ENCODE results near the gene SETD3. TPM values are rescaled to one million over a fixed set of nuclear protein-coding genes. Genes with fewer than 3 reads are reported as not detected.

The SETD3 gene
- total and polyA plus RNA-seq, 2 of the 8 experiments (the other 6 are each of a cell fraction or from before 2014, with no cell fraction given), result 24.0 to 64.0 TPM

DNA sequence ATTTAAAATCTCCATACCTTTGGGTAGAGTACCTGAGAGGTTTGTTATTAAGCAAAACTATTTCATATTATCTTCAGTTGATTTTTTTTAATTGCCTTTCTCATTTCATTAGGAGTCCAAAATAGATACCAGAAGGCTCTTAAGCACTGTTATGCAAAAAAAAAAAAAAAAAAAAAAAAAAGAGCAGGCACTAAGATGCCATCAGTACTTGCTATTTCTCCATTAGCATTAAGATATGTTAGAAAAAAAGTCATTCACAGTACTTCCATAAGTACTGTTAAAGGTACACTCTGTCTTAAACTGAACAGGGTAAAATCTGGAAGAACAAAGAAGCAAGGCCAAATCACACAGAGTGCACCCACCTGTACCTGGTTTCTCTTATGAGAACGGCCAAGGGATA, 57.2 kb downstream of the SETD3 start:
- Histone ChIP-seq H3K4me3 (ENCODE audit: extremely low read depth in 1 of 4, insufficient read depth in 2 of 4, low read depth in 3 of 4, low read length in 4 of 4) (no peak overlapping the region), H3K56ac (replicated peaks; ENCODE audit: insufficient read length, low read depth, low read length) (no peak overlapping the region), H2BK5ac (ENCODE audit: low read depth, low read length) (no peak overlapping the region), H2BK120ac (replicated peaks; ENCODE audit: low read depth, low read length) (no peak overlapping the region), H3K18ac (ENCODE audit: extremely low read depth, low read length) (no peak overlapping the region), H4K91ac (replicated peaks; ENCODE audit: insufficient read length, low read length) (no peak overlapping the region), H3K23ac (ENCODE audit: insufficient read length) (no peak overlapping the region), H2BK12ac (ENCODE audit: low read depth, low read length) (no peak overlapping the region), H4K20me1 (replicated peaks in 1 of 2; ENCODE audit: control insufficient read depth in 1 of 2, insufficient read depth in 2 of 2, low read length in 2 of 2) (peaks cover 0 to 1% of the 10 kb centered on the region in 2 experiments), H2AK5ac (ENCODE audit: low read depth, low read length) (no peak overlapping the region), H2BK20ac (ENCODE audit: low read length) (no peak overlapping the region), H3K9ac (replicated peaks in 1 of 4; ENCODE audit: extremely low read depth in 1 of 4, low read depth in 3 of 4, low read length in 3 of 4) (no peak overlapping the region), H4K8ac (ENCODE audit: extremely low read depth, insufficient read depth, low read length) (no peak overlapping the region), H3K4me1 (replicated peaks in 1 of 4; ENCODE audit: control insufficient read depth in 3 of 4, insufficient read depth in 4 of 4, low read length in 3 of 4) (peaks cover 2 to 14% (median 10%) of the 10 kb centered on the region in 4 experiments; a peak in 6 of 7 replicates), H3K27ac (ENCODE audit: low read depth, low read length) (no peak overlapping the region), H3K4ac (replicated peaks; ENCODE audit: insufficient read length, low read depth, low read length) (no peak overlapping the region), H3K23me2 (ENCODE audit: low read depth, low read length) (no peaks in the 10 kb centered on the region), H4K5ac (ENCODE audit: insufficient read length, low read depth, low read length) (no peak overlapping the region), H3K79me1 (ENCODE audit: low read depth, low read length) (peaks cover 3% of the 10 kb centered on the region; the same call in 1 of the 2 replicates), H3K36me3 (ENCODE audit: control insufficient read depth in 2 of 4, insufficient read depth in 4 of 4, low read length in 3 of 4) (peaks cover 0 to 2% (median 0%) of the 10 kb centered on the region in 4 experiments; a peak in 1 of 8 replicates), H3K79me2 (ENCODE audit: control insufficient read depth in 1 of 2, insufficient read depth in 2 of 2, low read length in 2 of 2) (peaks cover 0 to 15% of the 10 kb centered on the region in 2 experiments; a peak in 1 of 4 replicates), H3K14ac (ENCODE audit: insufficient read length) (no peak overlapping the region), H3K9me3 (ENCODE audit: insufficient read depth in 2 of 2, low read depth in 1 of 2, low read length in 1 of 2) (no peaks in the 10 kb centered on the region), H2BK15ac (ENCODE audit: low read length) (no peak overlapping the region), H3K4me2 (ENCODE audit: insufficient read depth in 1 of 2, low read depth in 2 of 2, low read length in 2 of 2) (no peak overlapping the region), H3K27me3 (replicated peaks in 1 of 4; ENCODE audit: control insufficient read depth in 3 of 4, extremely low read depth in 1 of 4, insufficient read depth in 3 of 4, low read length in 3 of 4) (no peaks in the 10 kb centered on the region), H2AFZ (ENCODE audit: low read length) (no peak overlapping the region)
- DNase-seq (ENCODE audit: low read depth in 1 of 2, low spot score in 2 of 2), result no peak
- POLR2A ChIA-PET (ENCODE audit: partially characterized antibody), result no interaction called here
- WGBS, 2 experiments (ENCODE audit: extremely low coverage in 1 of 2, insufficient coverage in 1 of 2, insufficient read length in 1 of 2, insufficient replicate concordance in 2 of 2, low coverage in 1 of 2, low lambda C conversion rate in 2 of 2, missing lambda C conversion rate in 1 of 2), result 72% methylated on average over 1 of the region's 1 CpG; no CpG with 5 or more reads in 1 of the 2 experiments
- TF ChIP-seq RFX5 (IDR thresholded peaks at IDR 0.05; ENCODE audit: borderline replicate concordance, low read depth, low read length) (no peak), CHD2 (IDR thresholded peaks at IDR 0.05; ENCODE audit: low read length) (no peak), RBBP5 (IDR thresholded peaks at IDR 0.05; ENCODE audit: borderline replicate concordance, low read depth, low read length) (no peak), POU5F1 (IDR thresholded peaks at IDR 0.05; ENCODE audit: low read depth, low read length) (no peak), POLR2A (IDR thresholded peaks at IDR 0.05; ENCODE audit: control extremely low read depth in 1 of 2, low read depth in 2 of 2, low read length in 2 of 2) (no peak), HDAC6 (IDR thresholded peaks at IDR 0.05; ENCODE audit: low read depth, low read length) (no peak), JUND (IDR thresholded peaks at IDR 0.05; ENCODE audit: low read length) (no peak), SP4 (IDR thresholded peaks at IDR 0.05; ENCODE audit: low read length) (no peak), BCL11A (IDR thresholded peaks at IDR 0.05; ENCODE audit: low read depth in 2 of 2, low read length in 2 of 2) (no peak), EZH2 (IDR thresholded peaks at IDR 0.05; ENCODE audit: low read depth, low read length, severe bottlenecking) (no peak), SAP30 (IDR thresholded peaks at IDR 0.05; ENCODE audit: insufficient read depth, insufficient replicate concordance, low read length) (no peak), CREB1 (IDR thresholded peaks at IDR 0.05) (no peak), TEAD4 (IDR thresholded peaks at IDR 0.05; ENCODE audit: low read depth, low read length) (no peak), KDM1A (IDR thresholded peaks at IDR 0.05; ENCODE audit: borderline replicate concordance, low read length) (no peak), TBP (IDR thresholded peaks at IDR 0.05; ENCODE audit: low read depth, low read length) (no peak), ZNF274 (IDR thresholded peaks at IDR 0.05; ENCODE audit: borderline replicate concordance, extremely low read depth, low read length) (no peak)
- CTCF ChIA-PET (ENCODE audit: partially characterized antibody), result interaction anchor here (1.2 to 2.5 kb wide), 3 partner anchors 31 to 52 kb away, joined by 3 to 8 read pairs (median 8); no protein-coding TSS in a partner anchor
- no peak for FAIRE-seq

Measured in H1 (cell line).